Esophagus squamous epithelium (tissue), 5 donors: ENCODE measurements around the gene NLGN1. TPM values are rescaled to one million over a fixed set of nuclear protein-coding genes. Genes with fewer than 3 reads are reported as not detected.

Source experiments
- DNase-seq: peaks from one replicate; lab custom pipeline; 2025; lab: John Stamatoyannopoulos, UW
- H3K27ac ChIP-seq, 4 donors: fragments of 200-600 bp; sonication (generic); one replicate each; pipeline ENCODE4 v1.5.1; 2016 to 2019; ENCODE audit warnings: mild to moderate bottlenecking in 1 of 4
- H3K27me3 ChIP-seq, 4 donors: fragments of 200-600 bp; sonication (generic); 1 replicate in 3 of 4; 2 replicates in 1 of 4; pipeline versions ENCODE4 v1.5.1 to v1.6.0; 2017 to 2021; ENCODE audit warnings: antibody characterized with exemption in 1 of 4
- H3K36me3 ChIP-seq, 3 donors: fragments of 200-600 bp; sonication (generic); one replicate each; pipeline ENCODE4 v1.5.1; 2016 to 2019
- H3K4me1 ChIP-seq, 3 donors: fragments of 200-600 bp; sonication (generic); one replicate each; pipeline ENCODE4 v1.5.1; 2017 to 2019
- H3K4me3 ChIP-seq, 4 donors: fragments of 200-600 bp; sonication (generic); 1 replicate in 3 of 4; 2 replicates in 1 of 4; pipeline ENCODE4 v1.5.1; 2016 to 2019; ENCODE audit warnings: mild to moderate bottlenecking in 2 of 4, moderate library complexity in 1 of 4
- H3K9me3 ChIP-seq, 3 donors: fragments of 200-600 bp; sonication (generic); one replicate each; pipeline ENCODE4 v1.5.1; 2016 to 2019
- POLR2A ChIP-seq, 4 donors: fragments of 450-650 bp; IDR thresholded peaks; one replicate each; pipeline ENCODE4 v1.6.1; 2017; ENCODE audit warnings: antibody characterized with exemption in 4 of 4, mild to moderate bottlenecking in 4 of 4, moderate library complexity in 3 of 4
- WGBS, 2 donors: methylation state at CpG; one replicate each; pipeline ENCODE4 v1.1.5; 2018; 5-methylcytosine and 5-hydroxymethylcytosine counted together
- intact Hi-C: fragments of 100-400 bp; cut with DNase I; formaldehyde crosslinking; loops from one replicate; pipeline ENCODE4 v1.15.0; 2022
- total RNA-seq, 4 donors: library from RNA; depleted of rRNA; stranded (reverse); fragments of >200 nt; gene quantifications; one replicate each; pipeline ENCODE4 v1.1.0, GENCODE V29; 2016
- TF ChIP-seq, protein P1 (sequence below), 6 experiments: fragments of 450-650 bp in 4 of 6; fragments of 200-600 bp in 2 of 6; sonication (generic) in 2 of 6; IDR thresholded peaks; one replicate each; pipeline ENCODE4 v1.5.1; 2016 to 2019; ENCODE audit warnings: antibody characterized with exemption in 6 of 6, mild to moderate bottlenecking in 4 of 6, moderate library complexity in 4 of 6
- donor health status: DM: yes; HTN: yes; CAD: no.

The NLGN1 gene
- total RNA-seq, 4 donors from 2014 or later, result 0.34 to 12.6 (median 2.9) TPM

DNA sequence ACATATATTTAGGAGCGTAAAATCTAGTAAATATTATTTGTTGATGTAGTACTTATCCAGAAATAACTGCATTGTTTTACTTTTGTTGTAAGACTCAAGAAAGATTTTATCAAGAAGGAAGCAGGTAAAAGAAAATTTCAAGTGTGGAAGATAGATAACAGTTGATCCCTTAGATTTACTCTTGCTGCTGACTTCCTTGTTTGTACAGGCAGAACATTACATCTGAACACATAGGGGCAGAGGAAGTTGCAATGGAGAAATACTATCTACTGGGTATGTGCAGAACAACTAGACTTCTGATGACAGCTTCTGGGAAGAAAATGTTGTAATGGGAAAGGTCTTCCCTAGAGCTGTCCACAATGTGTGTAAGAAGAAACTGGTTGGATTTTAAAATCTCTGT, 350.6 kb downstream of the NLGN1 start:
- no peaks in the 10 kb centered on the region for H3K36me3 ChIP-seq
- intact Hi-C loops, result no loop called here
- WGBS, 2 donors, result 64 to 75% methylated on average over 1 of the region's 1 CpG
- no peaks in the 10 kb centered on the region for H3K27me3 ChIP-seq
- H3K27ac ChIP-seq, result no peak overlapping the region
- no peaks in the 10 kb centered on the region for H3K4me1 ChIP-seq
- no peak overlapping the region for H3K4me3 ChIP-seq
- no peak for TF ChIP-seq POLR2A (IDR thresholded peaks at IDR 0.05)
- TF ChIP-seq, protein P1, sequence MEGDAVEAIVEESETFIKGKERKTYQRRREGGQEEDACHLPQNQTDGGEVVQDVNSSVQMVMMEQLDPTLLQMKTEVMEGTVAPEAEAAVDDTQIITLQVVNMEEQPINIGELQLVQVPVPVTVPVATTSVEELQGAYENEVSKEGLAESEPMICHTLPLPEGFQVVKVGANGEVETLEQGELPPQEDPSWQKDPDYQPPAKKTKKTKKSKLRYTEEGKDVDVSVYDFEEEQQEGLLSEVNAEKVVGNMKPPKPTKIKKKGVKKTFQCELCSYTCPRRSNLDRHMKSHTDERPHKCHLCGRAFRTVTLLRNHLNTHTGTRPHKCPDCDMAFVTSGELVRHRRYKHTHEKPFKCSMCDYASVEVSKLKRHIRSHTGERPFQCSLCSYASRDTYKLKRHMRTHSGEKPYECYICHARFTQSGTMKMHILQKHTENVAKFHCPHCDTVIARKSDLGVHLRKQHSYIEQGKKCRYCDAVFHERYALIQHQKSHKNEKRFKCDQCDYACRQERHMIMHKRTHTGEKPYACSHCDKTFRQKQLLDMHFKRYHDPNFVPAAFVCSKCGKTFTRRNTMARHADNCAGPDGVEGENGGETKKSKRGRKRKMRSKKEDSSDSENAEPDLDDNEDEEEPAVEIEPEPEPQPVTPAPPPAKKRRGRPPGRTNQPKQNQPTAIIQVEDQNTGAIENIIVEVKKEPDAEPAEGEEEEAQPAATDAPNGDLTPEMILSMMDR (IDR thresholded peaks at IDR 0.05), result no peak
- no peaks in the 10 kb centered on the region for H3K9me3 ChIP-seq
- DNase-seq, result no peak

GRCh38 chr3:173750095-173750494, 352.6 kb downstream of the NLGN1 start:
- Histone ChIP-seq H3K27me3 (no peaks in the 10 kb centered on the region), H3K9me3 (no peaks in the 10 kb centered on the region), H3K27ac (no peak overlapping the region), H3K36me3 (no peaks in the 10 kb centered on the region), H3K4me3 (no peak overlapping the region), H3K4me1 (no peaks in the 10 kb centered on the region)
- DNase-seq, result no peak
- intact Hi-C loops, result no loop called here
- WGBS, 2 donors, result 33 to 40% methylated on average over 2 of the region's 2 CpGs
- TF ChIP-seq, protein P1 (IDR thresholded peaks at IDR 0.05), result no peak
- no peak for TF ChIP-seq POLR2A (IDR thresholded peaks at IDR 0.05)

- WGBS, 2 donors, result 64 to 65% methylated on average over 1 of the region's 1 CpG
- TF ChIP-seq, protein P1 (IDR thresholded peaks at IDR 0.05), result no peak
- no peak for TF ChIP-seq POLR2A (IDR thresholded peaks at IDR 0.05)
- no peak for DNase-seq
- no peaks in the 10 kb centered on the region for H3K36me3 ChIP-seq
- H3K4me1 ChIP-seq, result no peaks in the 10 kb centered on the region
- no peaks in the 10 kb centered on the region for H3K9me3 ChIP-seq
- intact Hi-C loops, result no loop called here
- H3K4me3 ChIP-seq, result no peak overlapping the region
- no peak overlapping the region for H3K27ac ChIP-seq
- H3K27me3 ChIP-seq, result no peaks in the 10 kb centered on the region
These were observed 353.0 kb downstream of the NLGN1 start for GRCh38 chr3:173750591-173750990.

DNA sequence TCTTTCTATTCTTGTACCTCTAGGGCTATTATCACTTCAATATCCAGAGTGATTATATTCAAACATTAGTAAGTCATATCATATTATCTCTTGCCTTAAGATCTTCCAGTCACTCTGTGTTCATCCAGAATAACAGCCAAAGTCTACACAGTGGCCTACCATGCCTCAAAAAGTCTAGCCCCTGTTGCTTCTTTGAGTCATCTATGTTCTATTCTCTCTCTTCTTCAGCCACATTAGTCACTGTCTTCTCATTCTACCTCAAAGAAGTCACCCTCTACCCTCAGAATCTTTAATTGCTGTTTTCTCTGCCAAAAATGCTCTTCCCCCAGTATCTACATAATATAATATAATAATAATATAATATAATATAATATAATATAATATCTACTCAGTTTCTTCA, 356.0 kb downstream of the NLGN1 start:
- H3K27me3 ChIP-seq, result no peaks in the 10 kb centered on the region
- H3K36me3 ChIP-seq, result no peaks in the 10 kb centered on the region
- H3K4me1 ChIP-seq, result no peaks in the 10 kb centered on the region
- DNase-seq, result no peak
- no peak overlapping the region for H3K27ac ChIP-seq
- H3K4me3 ChIP-seq, result no peak overlapping the region
- H3K9me3 ChIP-seq, result no peaks in the 10 kb centered on the region
- intact Hi-C loops, result no loop called here
- TF ChIP-seq, protein P1 (IDR thresholded peaks at IDR 0.05), result no peak

DNA sequence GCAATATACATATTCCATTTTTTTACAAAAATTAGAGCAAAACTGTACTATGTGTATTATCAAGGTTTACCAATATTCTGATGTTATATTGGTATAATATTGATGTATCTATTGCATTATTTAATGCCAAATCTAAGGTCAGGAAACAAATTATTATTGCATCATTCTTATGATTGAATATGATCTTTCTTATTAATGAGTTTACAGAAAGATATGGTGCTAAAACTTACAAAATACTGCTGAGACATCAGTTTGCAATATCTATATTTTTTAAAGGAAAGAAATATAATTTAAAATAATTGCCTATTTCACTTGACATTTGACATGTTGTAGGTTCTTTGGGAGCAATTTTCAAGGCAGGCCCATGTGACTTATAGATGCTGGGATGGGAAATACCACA, 357.6 kb downstream of the NLGN1 start:
- Histone ChIP-seq H3K36me3 (no peaks in the 10 kb centered on the region), H3K27me3 (no peaks in the 10 kb centered on the region), H3K4me1 (no peaks in the 10 kb centered on the region), H3K27ac (no peak overlapping the region), H3K9me3 (no peaks in the 10 kb centered on the region), H3K4me3 (no peak overlapping the region)
- DNase-seq, result no peak
- no peak for TF ChIP-seq POLR2A (IDR thresholded peaks at IDR 0.05)
- intact Hi-C loops, result no loop called here

DNA sequence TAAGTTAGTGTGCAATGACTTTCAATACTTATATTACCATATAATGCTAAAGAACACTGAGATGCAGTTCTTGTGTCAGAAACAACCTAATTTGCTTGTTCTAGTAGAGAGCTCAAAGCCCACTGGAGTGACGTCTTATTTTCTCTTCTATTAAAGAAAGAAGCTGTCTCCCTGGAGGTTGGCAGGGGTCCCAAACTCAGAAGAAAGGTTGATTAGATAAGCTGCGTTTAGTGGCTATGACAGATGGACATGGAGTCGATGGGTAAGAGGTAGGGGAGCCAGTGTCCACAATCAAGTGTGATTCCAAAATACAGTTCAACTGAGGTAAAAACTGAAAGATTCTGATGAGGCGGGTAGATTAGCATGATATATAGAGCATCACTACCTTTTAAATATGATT, 363.6 kb downstream of the NLGN1 start:
- TF ChIP-seq, protein P1 (IDR thresholded peaks at IDR 0.05), result no peak
- TF ChIP-seq POLR2A (IDR thresholded peaks at IDR 0.05), result no peak
- H3K36me3 ChIP-seq, result no peaks in the 10 kb centered on the region
- no peaks in the 10 kb centered on the region for H3K9me3 ChIP-seq
- no peak for DNase-seq
- H3K27ac ChIP-seq, result no peak overlapping the region
- WGBS, 2 donors, result 61 to 76% methylated on average over 4 of the region's 4 CpGs
- intact Hi-C loops, result no loop called here
- no peaks in the 10 kb centered on the region for H3K27me3 ChIP-seq
- H3K4me1 ChIP-seq, result no peaks in the 10 kb centered on the region
- H3K4me3 ChIP-seq, result no peak overlapping the region
